Measurements from ENCODE around the gene NTSR1. TPM values are rescaled to one million over a fixed set of nuclear protein-coding genes. Genes with fewer than 3 reads are reported as not detected.
A peak's percentile ranks its signal among the peaks of the same experiment; 100 is the strongest.

NTSR1 gene
- total RNA-seq, 1 donor from 2014 or later, result not detected

GRCh38 chr20:62791301-62792181 lies 82.9 kb downstream of the NTSR1 start:
- peak; percentile 96 for DNase-seq

DNA sequence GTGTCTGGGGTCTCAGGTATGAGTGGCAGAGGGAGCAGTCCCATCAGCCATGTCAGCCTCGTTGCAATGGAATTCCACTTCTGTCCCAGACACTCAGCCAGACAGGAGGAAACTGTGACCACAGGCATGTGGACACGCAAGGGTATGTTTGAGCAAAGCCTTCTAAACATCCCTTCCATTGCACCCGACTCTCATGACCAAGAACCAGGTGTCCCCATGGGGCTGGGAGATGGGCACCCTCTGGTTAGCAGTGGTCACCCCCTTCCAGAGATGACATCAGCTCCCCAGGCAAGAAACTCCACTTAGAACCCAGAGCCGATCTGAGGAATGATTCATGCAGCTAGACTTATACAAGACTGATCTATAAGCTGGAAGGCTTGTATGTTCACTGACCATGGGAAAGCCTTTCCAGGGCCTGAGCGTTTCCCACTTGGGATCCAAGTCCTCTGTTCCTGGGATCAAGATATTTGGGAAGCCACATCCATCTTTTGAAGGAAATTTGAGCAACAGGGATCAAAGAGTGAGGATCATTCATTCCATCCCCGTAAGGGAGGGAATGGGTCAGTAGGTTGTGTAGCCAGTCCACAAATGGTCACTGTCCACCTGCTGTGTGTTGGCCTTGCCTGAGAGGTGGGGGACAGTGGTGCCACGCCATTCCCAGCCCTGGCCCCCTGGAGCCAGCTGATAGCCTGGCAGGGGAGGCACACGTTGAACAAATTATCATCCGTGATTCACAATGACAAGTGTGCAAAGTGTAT lies 83.7 kb downstream of the NTSR1 start:
- DNase-seq, result no peak

GRCh38 chr20:62792940-62793756 lies 84.5 kb downstream of the NTSR1 start:
- DNase-seq, result no peak

- peak; percentile 44 for DNase-seq
These were observed 85.0 kb downstream of the NTSR1 start for GRCh38 chr20:62793757-62794006.

GRCh38 chr20:62794007-62794724 lies 85.5 kb downstream of the NTSR1 start:
- DNase-seq, result peak; percentile 97

DNA sequence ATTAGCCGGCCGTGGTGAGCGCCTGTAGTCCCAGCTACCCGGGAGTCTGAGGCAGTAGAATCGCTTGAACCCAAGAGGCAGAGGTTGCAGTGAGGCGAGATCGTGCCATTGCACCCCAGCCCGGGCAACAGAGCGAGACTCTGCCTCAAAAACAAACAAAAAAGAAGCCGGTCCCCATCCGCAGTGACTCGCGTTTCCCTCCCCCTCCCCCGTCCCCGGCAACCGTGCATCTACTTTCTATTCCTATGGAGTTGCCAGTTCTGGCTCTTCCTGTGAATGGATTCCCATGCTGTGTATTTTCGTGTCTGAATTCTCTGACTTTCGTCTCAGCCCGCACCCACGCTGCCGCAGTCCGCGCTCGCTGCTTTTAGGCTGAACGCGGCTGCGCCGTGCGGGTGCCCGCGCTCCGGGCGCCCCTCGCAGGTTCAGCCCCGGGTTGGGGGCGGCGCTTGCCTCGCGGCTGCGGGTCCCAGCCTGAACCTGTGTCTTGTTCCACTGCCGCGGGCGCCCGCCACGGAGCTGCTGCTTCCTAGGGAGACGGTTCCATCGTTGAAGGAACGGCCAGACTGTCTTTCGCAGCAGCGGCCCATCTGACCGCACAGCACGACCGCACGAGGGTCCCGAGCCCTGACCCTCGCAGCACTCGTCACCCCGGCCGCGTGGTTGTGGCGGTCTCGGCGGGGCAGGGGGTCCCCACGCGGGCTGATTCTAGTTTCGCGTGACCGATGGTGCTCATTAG lies 86.6 kb downstream of the NTSR1 start:
- DNase-seq, result peak; percentile 61

DNA sequence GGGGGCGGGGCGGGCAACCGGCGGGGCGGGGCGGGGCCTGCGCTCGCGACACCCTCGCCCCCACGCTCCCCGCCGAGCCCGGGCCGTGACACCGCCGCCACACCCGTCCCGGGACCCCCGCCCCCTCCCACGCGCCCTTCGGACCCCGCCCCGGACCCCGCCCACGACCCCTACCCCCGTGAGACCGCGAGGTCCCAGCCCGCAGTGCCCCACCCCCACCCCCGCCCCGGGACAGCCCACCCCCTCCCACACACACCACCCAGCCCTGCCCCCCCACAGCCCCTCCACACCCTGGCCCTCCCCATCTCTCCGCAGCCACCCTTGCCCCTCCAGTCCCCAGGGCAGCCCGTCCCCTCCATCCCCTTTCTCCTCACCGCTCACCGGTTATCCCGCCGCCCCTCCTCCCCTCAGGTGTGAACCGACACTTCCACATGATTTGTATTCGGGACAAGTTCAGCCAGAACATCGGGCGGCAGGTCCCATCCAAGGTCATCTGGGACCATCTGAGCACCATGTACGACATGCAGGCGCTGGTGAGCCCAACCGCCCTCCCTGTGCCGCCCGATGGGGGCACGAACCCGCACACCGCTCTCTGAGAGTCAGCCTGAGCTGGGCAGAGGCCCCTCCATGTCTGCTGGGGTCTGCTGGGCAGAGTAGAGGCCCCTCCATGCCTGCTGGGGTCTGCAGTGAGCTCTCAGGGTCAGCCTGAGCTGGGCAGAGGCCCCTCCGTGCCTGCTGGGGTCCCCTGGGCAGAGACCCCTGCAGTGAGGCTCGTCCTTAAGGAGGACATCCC lies 88.3 kb downstream of the NTSR1 start:
- no peak for DNase-seq

DNA sequence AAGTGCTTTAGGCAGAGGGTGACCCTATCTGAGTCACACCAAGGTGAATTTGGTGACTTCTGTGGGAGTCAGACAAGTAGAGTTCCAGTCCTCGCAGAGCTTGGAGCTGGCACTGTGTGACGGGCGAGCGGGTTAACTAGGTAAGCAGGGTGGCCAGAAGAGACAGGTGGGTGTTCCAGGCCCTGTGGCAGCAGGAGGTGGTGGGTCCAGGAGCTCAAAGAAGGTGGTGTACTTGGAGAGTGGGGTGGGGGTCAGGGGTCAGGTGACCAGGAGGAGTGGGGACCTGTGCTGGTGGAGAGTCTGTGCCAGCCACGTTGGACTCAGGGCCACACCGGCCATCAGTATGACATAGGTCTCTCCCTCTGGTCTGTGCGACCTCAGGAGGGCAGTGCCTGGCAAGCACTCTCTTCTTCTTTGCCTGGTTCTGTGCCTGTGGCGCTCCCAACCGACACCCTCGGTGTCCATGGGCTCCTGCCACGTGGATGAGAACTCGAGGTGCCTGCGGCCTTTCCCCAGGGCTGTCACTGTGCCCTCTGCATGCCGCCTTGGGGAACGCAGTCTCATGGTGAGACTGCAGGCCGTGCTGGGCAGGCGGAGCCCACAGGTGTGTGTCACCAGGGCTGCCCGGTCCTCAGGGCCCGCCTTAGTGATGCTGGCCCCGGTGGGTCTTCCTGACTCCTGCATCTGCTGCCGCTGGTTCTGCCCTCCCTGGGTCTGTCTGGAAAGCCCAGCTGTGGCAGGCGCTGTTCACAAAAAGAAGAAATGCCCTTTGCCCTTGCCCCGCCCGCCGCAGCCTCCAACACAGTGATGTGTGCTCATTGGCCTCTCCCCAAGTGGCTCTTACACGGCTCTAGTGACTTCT lies 89.3 kb downstream of the NTSR1 start:
- DNase-seq, result no peak

DNA sequence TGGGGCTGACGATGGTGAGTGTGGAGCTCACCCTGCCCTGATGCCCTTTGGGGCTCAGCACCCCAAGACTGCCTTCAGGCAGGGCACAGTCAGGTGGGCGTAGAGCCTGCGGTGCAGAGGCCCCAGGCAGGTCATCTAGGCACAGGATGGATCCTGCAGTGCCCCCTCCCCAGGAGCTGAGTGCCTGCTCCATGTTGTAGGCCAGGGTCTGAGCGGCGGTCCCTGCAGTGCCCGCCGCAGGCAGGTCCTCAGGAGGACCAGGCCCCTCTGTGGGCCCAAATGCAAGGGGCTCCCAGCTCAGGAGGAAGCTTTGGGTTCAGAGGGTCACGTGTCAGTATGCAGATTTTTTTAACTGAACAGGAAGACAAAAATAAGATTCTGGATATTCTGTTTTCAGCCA lies 90.4 kb downstream of the NTSR1 start:
- no peak for DNase-seq

DNA sequence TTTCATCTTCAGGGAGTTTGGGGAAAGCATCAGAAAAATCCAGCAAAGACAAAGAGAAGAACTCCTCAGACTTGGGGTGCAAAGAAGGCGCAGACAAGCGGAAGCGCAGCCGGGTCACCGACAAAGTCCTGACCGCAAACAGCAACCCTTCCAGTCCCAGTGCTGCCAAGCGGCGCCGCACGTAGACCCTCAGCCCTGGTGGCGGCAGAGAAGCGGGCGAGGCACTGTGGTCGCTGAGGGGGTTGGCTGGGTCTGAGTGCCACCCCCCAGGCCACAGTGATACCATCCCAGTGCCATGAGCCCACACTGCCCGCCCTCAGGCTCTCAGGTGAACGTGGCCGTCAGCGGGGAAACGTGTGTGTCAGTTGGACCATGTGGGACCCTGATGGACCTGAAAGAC lies 90.8 kb downstream of the NTSR1 start:
- no peak for DNase-seq

DNA sequence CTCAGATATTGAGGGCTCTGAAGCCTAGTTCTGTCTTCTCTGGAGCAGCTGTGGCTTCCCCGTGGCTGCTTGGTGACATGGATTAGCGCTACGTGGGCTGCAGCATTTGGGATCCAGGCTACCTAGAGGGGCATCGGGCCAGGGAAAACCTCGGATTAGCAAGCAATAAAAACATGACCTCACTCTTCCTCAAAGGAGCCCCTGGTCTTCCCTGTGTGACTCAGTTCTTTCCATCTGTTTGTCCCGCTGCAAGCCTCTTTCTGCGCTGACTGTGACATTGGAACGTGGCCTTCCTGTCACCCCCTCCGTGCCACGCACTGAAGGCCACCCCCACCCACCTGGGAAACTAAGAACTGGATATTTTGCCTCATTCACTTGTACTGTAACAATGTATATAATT lies 91.2 kb downstream of the NTSR1 start:
- DNase-seq, result peak; percentile 46

DNA sequence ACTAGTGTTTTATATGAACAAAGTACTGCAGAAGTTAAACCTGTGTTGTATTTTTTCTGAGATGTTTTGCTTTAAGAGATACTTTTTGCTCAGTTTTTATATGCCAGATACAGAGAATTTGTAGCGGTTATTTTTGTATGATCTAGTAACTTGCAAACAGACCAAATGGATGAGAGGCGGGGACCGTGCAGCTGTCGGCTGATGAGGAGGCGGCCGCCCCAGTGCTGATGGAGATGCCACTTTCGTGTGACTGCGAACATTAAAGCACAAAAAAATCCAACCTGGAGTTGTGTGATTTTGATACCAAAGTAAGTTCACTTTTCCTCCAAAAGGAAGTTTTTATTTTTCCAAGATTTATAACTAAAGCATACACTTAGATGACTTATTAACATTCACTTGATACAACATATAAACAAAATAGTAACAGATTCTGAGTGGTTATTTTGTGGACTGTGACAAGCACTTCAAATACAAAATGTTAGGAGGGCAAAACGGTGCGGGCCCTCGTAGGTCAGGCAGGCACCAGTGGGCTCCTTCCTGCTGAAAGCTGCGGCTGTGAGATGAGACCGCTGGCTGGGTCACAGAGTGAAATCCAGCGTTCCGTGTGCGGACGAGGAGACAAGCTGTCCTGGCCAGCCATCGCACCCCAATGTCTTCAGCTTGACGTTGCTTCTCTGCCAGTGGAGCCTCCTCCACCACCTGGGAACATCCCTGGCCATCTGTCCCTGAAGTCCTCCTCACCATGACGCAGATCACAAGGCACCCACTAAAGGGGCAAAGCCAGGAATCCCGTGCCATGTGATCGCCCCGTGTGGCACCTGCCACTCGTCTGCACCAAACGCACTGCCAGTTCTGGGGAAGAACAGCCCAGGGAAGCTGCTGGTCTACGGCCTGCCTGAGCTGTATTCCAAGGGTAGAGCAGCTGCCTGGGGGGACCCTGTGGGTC lies 92.0 kb downstream of the NTSR1 start:
- no peak for DNase-seq

GRCh38 chr20:62801284-62802010 lies 92.8 kb downstream of the NTSR1 start:
- no peak for DNase-seq

- DNase-seq, result no peak
These were observed 93.5 kb downstream of the NTSR1 start for GRCh38 chr20:62802026-62802712.

GRCh38 chr20:62804021-62804626 lies 95.5 kb downstream of the NTSR1 start:
- no peak for DNase-seq

DNA sequence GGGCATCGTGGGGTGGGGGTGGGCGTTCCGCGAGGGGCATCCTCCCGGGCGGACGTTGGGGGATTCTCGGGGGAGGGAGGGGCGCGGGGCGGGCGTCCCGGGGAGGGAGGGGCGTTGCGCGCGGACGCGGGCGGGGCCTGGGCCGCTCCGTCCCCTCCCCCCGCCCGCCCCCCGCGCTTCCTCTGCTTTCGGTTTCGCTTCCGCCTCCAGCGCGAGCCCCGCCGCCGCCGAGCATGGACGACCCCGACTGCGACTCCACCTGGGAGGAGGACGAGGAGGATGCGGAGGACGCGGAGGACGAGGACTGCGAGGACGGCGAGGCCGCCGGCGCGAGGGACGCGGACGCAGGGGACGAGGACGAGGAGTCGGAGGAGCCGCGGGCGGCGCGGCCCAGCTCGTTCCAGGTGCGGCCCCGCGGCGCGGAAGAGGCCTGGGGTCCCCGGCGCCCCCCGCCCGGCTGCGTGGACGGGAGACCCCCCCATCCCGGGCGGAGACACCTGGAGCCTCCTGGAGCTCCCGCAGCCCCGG lies 96.1 kb downstream of the NTSR1 start, which contains the start of gene OGFR:
TSS of gene OGFR (plus strand) at position 209 of the 528 bp plus-strand sequence. CDS start at position 234, 25 bp downstream.
- DNase-seq, result peak; percentile 65
